Fibroblast of lung (primary cell): Measurements from ENCODE around the gene VWA7. TPM values are rescaled to one million over a fixed set of nuclear protein-coding genes. Genes with fewer than 3 reads are reported as not detected.

Experiments
- DNase-seq, 2 donors: peaks; one replicate each; pipeline versions ENCODE4 v3.0.0 to v3.0.0-alpha.2; 2010; ENCODE audit warnings: low read depth in 2 of 2
- H2AFZ ChIP-seq: 2 replicates; pipeline ENCODE4 v1.5.1; 2012; ENCODE audit warnings: low read length, control low read depth, inconsistent platforms
- H3K27ac ChIP-seq: 2 replicates; pipeline ENCODE4 v1.5.1; 2011; ENCODE audit warnings: low read length, control low read depth; ENCODE audit not compliant: insufficient read depth
- H3K27me3 ChIP-seq: 2 replicates; pipeline ENCODE4 v1.5.1; 2011; ENCODE audit warnings: mild to moderate bottlenecking, low read length; ENCODE audit not compliant: control insufficient read depth, insufficient read depth
- H3K36me3 ChIP-seq: 2 replicates; pipeline ENCODE4 v1.5.1; 2011; ENCODE audit warnings: low read length; ENCODE audit not compliant: control insufficient read depth, insufficient read depth
- H3K4me1 ChIP-seq: 2 replicates; pipeline ENCODE4 v1.5.1; 2011; ENCODE audit warnings: low read length; ENCODE audit not compliant: control insufficient read depth, insufficient read depth; ENCODE audit errors: extremely low read depth
- H3K4me2 ChIP-seq: 2 replicates; pipeline ENCODE4 v1.5.1; 2011; ENCODE audit warnings: low read length, control low read depth; ENCODE audit not compliant: insufficient read depth; ENCODE audit errors: extremely low read depth
- H3K4me3 ChIP-seq, 4 experiments: fragments of 200-600 bp in 1 of 4; sonication (generic) in 1 of 4; replicated peaks in 1 of 4; 2 replicates each; pipeline ENCODE4 v1.5.1; 2011 to 2016; ENCODE audit warnings: low read length in 4 of 4, low read depth in 3 of 4, mild to moderate bottlenecking in 3 of 4, control low read depth in 2 of 4, inconsistent platforms in 1 of 4, mixed read lengths in 1 of 4; ENCODE audit not compliant: insufficient read depth in 1 of 4; ENCODE audit errors: control extremely low read depth in 1 of 4
- H3K79me2 ChIP-seq: 2 replicates; pipeline ENCODE4 v1.5.1; 2012; ENCODE audit warnings: mild to moderate bottlenecking, low read length, inconsistent platforms; ENCODE audit not compliant: control insufficient read depth, insufficient read depth
- H3K9ac ChIP-seq: 2 replicates; pipeline ENCODE4 v1.5.1; 2011; ENCODE audit warnings: mild to moderate bottlenecking, low read length, control low read depth; ENCODE audit not compliant: insufficient read depth
- H3K9me3 ChIP-seq: 2 replicates; pipeline ENCODE4 v1.5.1; 2012; ENCODE audit warnings: low read depth, low read length; ENCODE audit not compliant: control insufficient read depth, insufficient read depth
- H4K20me1 ChIP-seq: 2 replicates; pipeline ENCODE4 v1.5.1; 2011; ENCODE audit warnings: low read length; ENCODE audit not compliant: control insufficient read depth, insufficient read depth; ENCODE audit errors: extremely low read depth
- CTCF ChIP-seq, 2 donors: IDR thresholded peaks in 1 of 2; conservative IDR thresholded peaks in 1 of 2; 1 replicate in 1 of 2; 2 replicates in 1 of 2; pipeline ENCODE4 v1.5.1; 2011 to 2012; ENCODE audit warnings: low read length in 2 of 2, control low read depth in 1 of 2, inconsistent platforms in 1 of 2, low read depth in 1 of 2, mild to moderate bottlenecking in 1 of 2
- EZH2 ChIP-seq: IDR thresholded peaks from 2 replicates; pipeline ENCODE4 v1.5.1; 2012; ENCODE audit warnings: low read length, control low read depth, mild to moderate bottlenecking; ENCODE audit errors: missing control alignments
- polyA plus RNA-seq, 2 donors: library from polyadenylated mRNA; depleted of rRNA in 1 of 2; stranded (reverse) in 1 of 2; unstranded in 1 of 2; fragments of >200 nt; gene quantifications; 2 replicates each; pipeline ENCODE4 v1.2.1, GENCODE V29; 2011 to 2012; ENCODE audit warnings: missing spikeins in 1 of 2
- total RNA-seq: library from RNA; depleted of rRNA; stranded (reverse); fragments of >200 nt; gene quantifications from 2 replicates; pipeline ENCODE4 v1.2.1, GENCODE V29; 2014

VWA7 gene
- total and polyA plus RNA-seq, 2 donors (not counting 1 experiment from before 2014, with no cell fraction given) = 0.16 to 0.66 TPM

DNA sequence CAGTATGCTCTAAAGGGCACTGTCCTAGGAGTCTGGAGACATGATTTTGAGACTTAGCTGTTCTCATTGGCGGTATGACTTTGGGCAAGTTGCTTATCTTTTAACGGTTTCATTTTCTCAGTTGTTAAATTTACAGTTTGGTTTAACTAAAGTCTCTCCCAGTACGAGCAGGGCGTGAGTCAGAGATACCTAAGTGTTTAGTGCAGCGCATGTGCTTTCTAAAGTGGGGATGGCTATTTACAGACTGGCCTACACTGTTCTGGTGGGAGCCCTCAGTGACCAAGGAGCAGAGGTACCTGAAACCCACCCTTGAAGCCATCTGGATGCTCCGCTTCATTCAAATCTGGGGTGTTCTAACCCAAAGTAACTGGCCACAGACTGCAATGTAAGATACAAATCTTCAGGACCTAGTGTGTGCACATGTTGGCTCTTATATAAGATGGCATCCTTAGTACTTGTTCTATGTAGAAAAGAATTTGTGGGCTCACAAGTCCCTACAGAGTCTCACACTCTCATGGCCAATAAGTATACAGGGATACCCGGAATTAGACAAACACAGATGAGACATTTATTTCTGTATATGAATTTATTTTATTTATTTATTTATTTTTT lies 26.6 kb downstream of the VWA7 start:
- Histone ChIP-seq H3K9me3 (no peaks in the 10 kb centered on the region), H4K20me1 (no peaks in the 10 kb centered on the region), H3K4me1 (peaks cover 5% of the 10 kb centered on the region), H3K4me3 (no peak overlapping the region), H3K9ac (no peak overlapping the region), H3K4me2 (no peak overlapping the region), H3K36me3 (peaks cover 2% of the 10 kb centered on the region), H2AFZ (no peak overlapping the region), H3K27ac (no peak overlapping the region), H3K27me3 (no peaks in the 10 kb centered on the region), H3K79me2 (no peaks in the 10 kb centered on the region)
- DNase-seq = peak in 1 of 2 donors; percentile 87
- TF ChIP-seq EZH2 = no peak
- no peak for TF ChIP-seq CTCF (conservative IDR thresholded peaks at IDR 0.05 in 1 of 2, IDR thresholded peaks at IDR 0.05 in 1 of 2; ENCODE audit: low read depth in 1 of 2, low read length in 2 of 2)

- no peaks in the 10 kb centered on the region for H3K79me2 ChIP-seq
- DNase-seq = no peak
- H3K27ac ChIP-seq = no peak overlapping the region
- H3K4me2 ChIP-seq = no peak overlapping the region
- H3K4me3 ChIP-seq = no peak overlapping the region
- H3K9me3 ChIP-seq = no peaks in the 10 kb centered on the region
- peaks cover 5% of the 10 kb centered on the region for H3K4me1 ChIP-seq
- no peak for TF ChIP-seq CTCF (conservative IDR thresholded peaks at IDR 0.05 in 1 of 2, IDR thresholded peaks at IDR 0.05 in 1 of 2; ENCODE audit: low read depth in 1 of 2, low read length in 2 of 2)
- H4K20me1 ChIP-seq = no peaks in the 10 kb centered on the region
- H3K27me3 ChIP-seq = no peaks in the 10 kb centered on the region
- H3K36me3 ChIP-seq = peaks cover 2% of the 10 kb centered on the region
- no peak overlapping the region for H2AFZ ChIP-seq
- no peak overlapping the region for H3K9ac ChIP-seq
Measured at GRCh38 chr6:31749301-31750036, 27.7 kb downstream of the VWA7 start.

DNA sequence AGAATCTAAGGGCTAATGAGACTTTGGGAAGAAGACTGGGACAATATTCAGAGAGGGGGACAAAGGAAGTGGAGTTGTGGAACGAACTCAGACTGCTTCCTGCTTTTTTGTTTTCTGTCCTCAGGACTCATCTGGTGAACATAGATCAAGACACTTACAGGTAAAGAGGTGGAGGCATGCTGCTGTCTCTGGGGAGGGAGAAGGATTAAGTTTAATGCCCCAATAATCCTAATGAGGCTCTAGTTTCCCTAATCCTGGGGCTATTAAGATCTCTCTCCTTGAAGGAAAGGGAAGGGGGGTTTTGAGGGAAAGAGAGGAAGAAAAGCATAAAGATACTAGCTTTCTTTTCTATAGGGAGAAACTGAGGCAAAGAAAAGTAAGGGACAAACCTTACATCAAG lies 32.7 kb downstream of the VWA7 start:
- no peaks in the 10 kb centered on the region for H4K20me1 ChIP-seq
- no peak overlapping the region for H3K9ac ChIP-seq
- peaks cover 7% of the 10 kb centered on the region for H3K79me2 ChIP-seq
- H3K4me2 ChIP-seq = no peak overlapping the region
- H3K4me3 ChIP-seq = no peak overlapping the region
- H3K36me3 ChIP-seq = peaks cover 4% of the 10 kb centered on the region
- H3K27me3 ChIP-seq = no peaks in the 10 kb centered on the region
- no peak overlapping the region for H2AFZ ChIP-seq
- H3K4me1 ChIP-seq = peaks cover 6% of the 10 kb centered on the region
- no peaks in the 10 kb centered on the region for H3K9me3 ChIP-seq
- TF ChIP-seq CTCF (conservative IDR thresholded peaks at IDR 0.05 in 1 of 2, IDR thresholded peaks at IDR 0.05 in 1 of 2; ENCODE audit: low read depth in 1 of 2, low read length in 2 of 2) (no peak), EZH2 (no peak)
- H3K27ac ChIP-seq = no peak overlapping the region
- no peak for DNase-seq
